ENCODE measurements around the gene DDX47. TPM values are rescaled to one million over a fixed set of nuclear protein-coding genes. Genes with fewer than 3 reads are reported as not detected.

Gene DDX47
- total and polyA plus RNA-seq, 2 of the 13 experiments (the other 11 are each of a cell fraction or from before 2014, with no cell fraction given) = 48.5 to 78.7 TPM

DNA sequence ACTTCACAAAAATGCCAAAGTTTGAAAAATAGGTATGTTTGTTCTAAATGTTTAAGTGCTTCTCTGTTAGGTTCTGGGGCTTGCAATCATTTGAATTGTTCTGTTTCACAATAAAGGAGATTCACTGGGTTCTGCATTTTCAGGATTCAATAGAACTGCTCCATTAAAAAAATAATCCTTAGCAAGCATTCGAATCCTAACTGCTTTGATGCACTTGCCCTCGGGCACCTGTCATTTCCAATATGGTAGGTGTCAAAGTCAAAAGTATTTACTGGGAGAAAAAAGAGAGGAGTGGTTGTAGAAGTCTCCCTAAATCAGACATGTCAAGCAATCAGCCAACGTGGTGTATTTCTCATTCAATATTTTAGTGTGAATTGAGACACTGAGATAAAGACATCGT is 22.2 kb upstream of the DDX47 start:
- POLR2A ChIA-PET = no interaction called here
- H3K9ac ChIP-seq (ENCODE audit: insufficient read depth, low read depth, low read length) = no peak overlapping the region
- WGBS (ENCODE audit: low lambda C conversion rate) = 44% methylated on average over 4 of the region's 4 CpGs

DNA sequence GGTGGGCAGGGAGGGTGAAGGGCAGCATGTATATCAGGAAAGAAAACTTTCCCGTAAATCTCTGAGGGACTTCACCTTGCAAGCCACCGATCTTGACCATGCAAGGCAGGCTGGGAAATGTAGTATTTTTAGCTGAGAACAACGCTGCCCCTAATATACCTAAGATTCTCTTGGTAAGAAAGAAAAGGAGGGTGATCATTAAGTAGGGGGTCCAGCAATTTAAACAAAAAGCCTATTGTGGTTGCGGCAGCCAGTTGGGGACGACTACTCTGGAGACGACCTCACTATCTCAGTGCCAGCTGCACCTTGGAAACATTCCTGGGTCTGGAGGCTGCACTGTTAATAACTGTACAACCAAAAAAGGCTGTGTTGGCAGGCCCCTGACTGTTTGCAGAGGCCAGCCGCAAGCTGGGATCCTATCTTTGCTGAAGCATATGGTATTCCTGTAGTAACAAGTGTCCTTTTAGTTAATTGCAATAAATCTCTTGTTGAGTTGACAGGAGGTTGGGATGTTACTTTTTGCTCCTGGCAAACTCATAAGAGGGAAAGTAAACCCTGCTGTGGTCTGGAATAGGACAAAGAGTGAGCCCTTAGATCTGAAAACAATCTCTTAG is 21.3 kb upstream of the DDX47 start:
- CTCF ChIA-PET (ENCODE audit: low intra/inter-chr PET ratio, low total read pairs) = no interaction called here
- Histone ChIP-seq H3K9me3 (ENCODE audit: low read length) (no peaks in the 10 kb centered on the region), H3K4me1 (ENCODE audit: insufficient read depth, low read length) (peaks cover 33% of the 10 kb centered on the region), H3K79me2 (ENCODE audit: insufficient read depth, low read length) (no peaks in the 10 kb centered on the region), H3K4me2 (ENCODE audit: low read depth, low read length) (peak overlapping the region; percentile 64), H3K27me3 (ENCODE audit: control insufficient read depth in 1 of 2, insufficient read depth in 2 of 2, low read length in 2 of 2) (peaks cover 0 to 26% of the 10 kb centered on the region in 2 experiments; a peak in 3 of 5 replicates), H3K4me3 (replicated peaks in 1 of 3; ENCODE audit: insufficient read depth in 1 of 3, low read depth in 2 of 3, low read length in 3 of 3) (peak overlapping the region in 2 of 3 experiments; percentile 35 to 36; a peak in 4 of 6 replicates), H3K27ac (ENCODE audit: extremely low read length, insufficient read depth, low read length) (no peak overlapping the region), H3K9ac (ENCODE audit: insufficient read depth, low read depth, low read length) (no peak overlapping the region), H2AFZ (ENCODE audit: low read length) (peak overlapping the region; percentile 38), H3K36me3 (replicated peaks in 1 of 2; ENCODE audit: control insufficient read depth in 1 of 2, insufficient read depth in 2 of 2, low read length in 2 of 2) (no peaks in the 10 kb centered on the region), H4K20me1 (ENCODE audit: insufficient read depth, low read length) (no peaks in the 10 kb centered on the region)
- BruUV-seq (replicated peaks) = no TSS peak
- 2% methylated on average over 7 of the region's 7 CpGs for WGBS (ENCODE audit: low lambda C conversion rate)
- in situ Hi-C loops (cut with HindIII; ENCODE audit: extremely low pct_ligation_motif_present, low pct_unique_long_range_greater_than_20kb) = loop anchor here (25.0 kb wide), 1 partner anchor 420 kb away; no protein-coding TSS in a partner anchor
- ATAC-seq (peak; percentile 70), FAIRE-seq (no peak), DNase-seq (ENCODE audit: low spot score) (no peak)
- intact Hi-C loops (cut with micrococcal nuclease; ENCODE audit: unreplicated experiment) = no loop called here
- POLR2A ChIA-PET = no interaction called here
- TF ChIP-seq THAP11 (CRISPR knock-in tag; IDR thresholded peaks at IDR 0.05) (peak; percentile 93), HNRNPL (IDR thresholded peaks at IDR 0.05; ENCODE audit: low read depth, low read length) (no peak), ZNF143 (CRISPR knock-in tag; IDR thresholded peaks at IDR 0.05) (peak; percentile 77), HCFC1 (IDR thresholded peaks at IDR 0.05; ENCODE audit: low read depth, low read length) (peak; percentile 43; the same call in 1 of the 2 replicates), NFE2 (CRISPR knock-in tag; IDR thresholded peaks at IDR 0.05) (no peak)

More for the DNA sequence above, 22.2 kb upstream of the DDX47 start:
- no peaks in the 10 kb centered on the region for H3K36me3 ChIP-seq (replicated peaks in 1 of 2; ENCODE audit: control insufficient read depth in 1 of 2, insufficient read depth in 2 of 2, low read length in 2 of 2)
- no peak for ATAC-seq
- no peaks in the 10 kb centered on the region for H3K79me2 ChIP-seq (ENCODE audit: insufficient read depth, low read length)
- no peak overlapping the region for H3K27ac ChIP-seq (ENCODE audit: extremely low read length, insufficient read depth, low read length)
- TF ChIP-seq CBX1 (IDR thresholded peaks at IDR 0.05; ENCODE audit: low read depth) = no peak
- FAIRE-seq = no peak
- DNase-seq (ENCODE audit: low spot score) = no peak
- intact Hi-C loops (cut with micrococcal nuclease; ENCODE audit: unreplicated experiment) (no loop called here), in situ Hi-C loops (cut with HindIII; ENCODE audit: extremely low pct_ligation_motif_present, low pct_unique_long_range_greater_than_20kb) (loop anchor here (25.0 kb wide), 1 partner anchor 421 kb away; no protein-coding TSS in a partner anchor)
- H3K4me2 ChIP-seq (ENCODE audit: low read depth, low read length) = no peak overlapping the region
- H4K20me1 ChIP-seq (ENCODE audit: insufficient read depth, low read length) = no peaks in the 10 kb centered on the region
- no peak overlapping the region for H3K4me3 ChIP-seq (replicated peaks in 1 of 3; ENCODE audit: insufficient read depth in 1 of 3, low read depth in 2 of 3, low read length in 3 of 3)
- no TSS peak for BruUV-seq (replicated peaks)
- peaks cover 42% of the 10 kb centered on the region for H3K4me1 ChIP-seq (ENCODE audit: insufficient read depth, low read length)
- no peaks in the 10 kb centered on the region for H3K9me3 ChIP-seq (ENCODE audit: low read length)
- H2AFZ ChIP-seq (ENCODE audit: low read length) = no peak overlapping the region
- H3K27me3 ChIP-seq (ENCODE audit: control insufficient read depth in 1 of 2, insufficient read depth in 2 of 2, low read length in 2 of 2) = peaks cover 0 to 31% of the 10 kb centered on the region in 2 experiments; a peak in 3 of 5 replicates
- CTCF ChIA-PET (ENCODE audit: low intra/inter-chr PET ratio, low total read pairs) = no interaction called here

Data from HepG2 (cell line).